22Rv1 (cell line): ENCODE data around the gene CCER1.

Experiments used
- CTCF ChIP-seq: fragments of 450-650 bp; IDR thresholded peaks from 2 replicates; pipeline ENCODE4 v1.5.1; 2017; ENCODE audit warnings: mild to moderate bottlenecking
- ZFX ChIP-seq: fragments of 450-650 bp; IDR thresholded peaks from 2 replicates; pipeline ENCODE4 v1.6.1; 2017; ENCODE audit warnings: antibody characterized with exemption, borderline replicate concordance

- TF ChIP-seq CTCF (peak; percentile 93), ZFX (no peak)
Observed at GRCh38 chr12:90945070-90945649, 9.8 kb downstream of the CCER1 start.
